CD4-positive, alpha-beta T cell (primary cell): ENCODE data around the gene CARD16. TPM values are rescaled to one million over a fixed set of nuclear protein-coding genes. Genes with fewer than 3 reads are reported as not detected.

ENCODE experiments used
- ATAC-seq: fragments of 200-7000 bp; cut with Tn5 transposase; one replicate; pipeline ENCODE4 v1.10.0; 2022; ENCODE audit warnings: mild to moderate bottlenecking; ENCODE audit not compliant: poor library complexity
- CTCF ChIA-PET: fragments of 350-600 bp; sonication (Branson Sonifier 250); formaldehyde crosslinking; loops from one replicate; lab custom pipeline; 2021; ENCODE audit warnings: antibody characterized with exemption, inconsistent platforms; lab: Charles Lee
- POLR2A ChIA-PET: fragments of 350-600 bp; sonication (Branson Sonifier 250); formaldehyde crosslinking; loops from one replicate; lab custom pipeline; 2021; ENCODE audit warnings: antibody characterized with exemption, inconsistent platforms; lab: Charles Lee
- DNase-seq, 14 experiments: peaks; one replicate each; pipeline ENCODE4 v3.0.0-alpha.2; 2013 to 2020; ENCODE audit warnings: mixed read lengths in 2 of 14
- H3K27ac ChIP-seq, 2 donors: one replicate each; pipeline versions ENCODE4 v1.5.1 to v1.7.0; 2013; ENCODE audit warnings: low read length in 2 of 2, low read depth in 1 of 2, mild to moderate bottlenecking in 1 of 2
- H3K27me3 ChIP-seq, 2 experiments: 1 replicate in 1 of 2; 2 replicates in 1 of 2; pipeline versions ENCODE4 v1.6.1 to v1.7.0; 2013; ENCODE audit warnings: low read length in 2 of 2, control low read depth in 1 of 2, mild to moderate bottlenecking in 1 of 2, moderate library complexity in 1 of 2; ENCODE audit not compliant: insufficient read depth in 2 of 2, control insufficient read depth in 1 of 2
- H3K36me3 ChIP-seq: one replicate; pipeline ENCODE4 v1.6.1; 2013; ENCODE audit warnings: low read length, control low read depth; ENCODE audit not compliant: insufficient read depth
- H3K4me1 ChIP-seq: one replicate; pipeline ENCODE4 v1.6.1; 2013; ENCODE audit warnings: low read length, control low read depth; ENCODE audit not compliant: insufficient read depth
- H3K4me3 ChIP-seq: one replicate; pipeline ENCODE4 v1.5.1; 2013; ENCODE audit warnings: mild to moderate bottlenecking, low read length, moderate library complexity
- H3K9me3 ChIP-seq, 2 experiments: 1 replicate in 1 of 2; 2 replicates in 1 of 2; pipeline versions ENCODE4 v1.6.1 to v1.7.0; 2013; ENCODE audit warnings: low read length in 2 of 2, mild to moderate bottlenecking in 2 of 2, control low read depth in 1 of 2, moderate library complexity in 1 of 2; ENCODE audit not compliant: control insufficient read depth in 1 of 2, insufficient read depth in 1 of 2
- H3K27ac Mint-ChIP-seq: one replicate; pipeline ENCODE4 v1.8.0; 2020; ENCODE audit warnings: mixed read lengths
- H3K27me3 Mint-ChIP-seq: one replicate; pipeline ENCODE4 v1.8.0; 2021; ENCODE audit warnings: mixed read lengths
- H3K36me3 Mint-ChIP-seq: one replicate; pipeline ENCODE4 v1.8.0; 2021; ENCODE audit warnings: low read depth, mixed read lengths
- H3K4me1 Mint-ChIP-seq: one replicate; pipeline ENCODE4 v1.8.0; 2021; ENCODE audit warnings: low read depth, mixed read lengths
- H3K4me3 Mint-ChIP-seq: one replicate; pipeline ENCODE4 v1.8.0; 2020; ENCODE audit warnings: mild to moderate bottlenecking, mixed read lengths
- H3K9me3 Mint-ChIP-seq: one replicate; pipeline ENCODE4 v1.8.0; 2020; ENCODE audit warnings: mixed read lengths
- CTCF ChIP-seq: fragments of 200-600 bp; IDR thresholded peaks from one replicate; pipeline ENCODE4 v1.8.0; 2022; ENCODE audit warnings: antibody characterized with exemption, mild to moderate bottlenecking
- intact Hi-C, 2 experiments: fragments of 100-400 bp; cut with DNase I in 1 of 2; cut with micrococcal nuclease in 1 of 2; formaldehyde crosslinking; loops; one replicate each; pipeline versions ENCODE4 v1.15.1 to v1.9.0; 2023 to 2025; cut with DNase I, micrococcal nuclease
- total RNA-seq, 174 experiments: library from RNA in 2 of 174; stranded (reverse) in 2 of 174; gene quantifications; one replicate each; pipeline ENCODE4 v1.2.3 and lab custom pipeline; 2021 to 2026

CARD16 gene
- total RNA-seq, 2 experiments from 2014 or later, result 22.4 to 23.6 TPM

- POLR2A ChIA-PET, result no interaction called here
- Histone ChIP-seq H3K4me1 (no peaks in the 10 kb centered on the region), H3K27ac (no peak overlapping the region), H3K27me3 (no peaks in the 10 kb centered on the region), H3K9me3 (no peaks in the 10 kb centered on the region), H3K36me3 (no peaks in the 10 kb centered on the region), H3K4me3 (no peak overlapping the region)
- Mint-ChIP-seq H3K27ac (no peak overlapping the region), H3K36me3 (no peaks in the 10 kb centered on the region), H3K9me3 (no peaks in the 10 kb centered on the region), H3K27me3 (no peaks in the 10 kb centered on the region), H3K4me3 (no peak overlapping the region), H3K4me1 (no peaks in the 10 kb centered on the region)
- ATAC-seq (no peak), DNase-seq (no peak)
- intact Hi-C loops, result no loop called here
- no peak for TF ChIP-seq CTCF
- CTCF ChIA-PET, result no interaction called here
Observed at GRCh38 chr11:105007463-105007862, 37.7 kb downstream of the CARD16 start.

- no peaks in the 10 kb centered on the region for H3K36me3 Mint-ChIP-seq
- ChIA-PET CTCF (no interaction called here), POLR2A (no interaction called here)
- Histone ChIP-seq H3K4me1 (no peaks in the 10 kb centered on the region), H3K27ac (no peak overlapping the region), H3K9me3 (no peaks in the 10 kb centered on the region), H3K27me3 (no peaks in the 10 kb centered on the region), H3K36me3 (no peaks in the 10 kb centered on the region), H3K4me3 (no peak overlapping the region)
- H3K4me3 Mint-ChIP-seq, result no peak overlapping the region
- H3K4me1 Mint-ChIP-seq, result peaks cover 6% of the 10 kb centered on the region
- no peaks in the 10 kb centered on the region for H3K9me3 Mint-ChIP-seq
- no peaks in the 10 kb centered on the region for H3K27me3 Mint-ChIP-seq
- intact Hi-C loops, result no loop called here
- no peak for TF ChIP-seq CTCF
- no peak for DNase-seq
- no peak for ATAC-seq
- H3K27ac Mint-ChIP-seq, result no peak overlapping the region
Observed at GRCh38 chr11:105005451-105005845, 39.7 kb downstream of the CARD16 start.

- no peaks in the 10 kb centered on the region for H3K9me3 Mint-ChIP-seq
- ATAC-seq (no peak), DNase-seq (no peak)
- H3K27me3 ChIP-seq, result no peaks in the 10 kb centered on the region
- no peak overlapping the region for H3K4me3 Mint-ChIP-seq
- no peak overlapping the region for H3K4me3 ChIP-seq
- no peak overlapping the region for H3K27ac Mint-ChIP-seq
- ChIA-PET POLR2A (no interaction called here), CTCF (no interaction called here)
- H3K27ac ChIP-seq, result no peak overlapping the region
- no peak for TF ChIP-seq CTCF
- H3K4me1 Mint-ChIP-seq, result peaks cover 6% of the 10 kb centered on the region
- no peaks in the 10 kb centered on the region for H3K36me3 Mint-ChIP-seq
- intact Hi-C loops, result no loop called here
- no peaks in the 10 kb centered on the region for H3K9me3 ChIP-seq
- no peaks in the 10 kb centered on the region for H3K4me1 ChIP-seq
- H3K27me3 Mint-ChIP-seq, result no peaks in the 10 kb centered on the region
- no peaks in the 10 kb centered on the region for H3K36me3 ChIP-seq
Observed at GRCh38 chr11:105004021-105004420, 41.1 kb downstream of the CARD16 start.
